Regular cardiac myocyte (primary cell): ENCODE results near the gene SEPHS2. TPM values are rescaled to one million over a fixed set of nuclear protein-coding genes. Genes with fewer than 3 reads are reported as not detected.

Source experiments
- total RNA-seq: library from RNA; depleted of rRNA; stranded (reverse); fragments of >200 nt; gene quantifications from 2 replicates; pipeline ENCODE4 v1.2.3, GENCODE V29; 2014

SEPHS2 gene, protein sequence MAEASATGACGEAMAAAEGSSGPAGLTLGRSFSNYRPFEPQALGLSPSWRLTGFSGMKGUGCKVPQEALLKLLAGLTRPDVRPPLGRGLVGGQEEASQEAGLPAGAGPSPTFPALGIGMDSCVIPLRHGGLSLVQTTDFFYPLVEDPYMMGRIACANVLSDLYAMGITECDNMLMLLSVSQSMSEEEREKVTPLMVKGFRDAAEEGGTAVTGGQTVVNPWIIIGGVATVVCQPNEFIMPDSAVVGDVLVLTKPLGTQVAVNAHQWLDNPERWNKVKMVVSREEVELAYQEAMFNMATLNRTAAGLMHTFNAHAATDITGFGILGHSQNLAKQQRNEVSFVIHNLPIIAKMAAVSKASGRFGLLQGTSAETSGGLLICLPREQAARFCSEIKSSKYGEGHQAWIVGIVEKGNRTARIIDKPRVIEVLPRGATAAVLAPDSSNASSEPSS
- 6.5 and 28.4 TPM in 2 replicates for total RNA-seq

DNA sequence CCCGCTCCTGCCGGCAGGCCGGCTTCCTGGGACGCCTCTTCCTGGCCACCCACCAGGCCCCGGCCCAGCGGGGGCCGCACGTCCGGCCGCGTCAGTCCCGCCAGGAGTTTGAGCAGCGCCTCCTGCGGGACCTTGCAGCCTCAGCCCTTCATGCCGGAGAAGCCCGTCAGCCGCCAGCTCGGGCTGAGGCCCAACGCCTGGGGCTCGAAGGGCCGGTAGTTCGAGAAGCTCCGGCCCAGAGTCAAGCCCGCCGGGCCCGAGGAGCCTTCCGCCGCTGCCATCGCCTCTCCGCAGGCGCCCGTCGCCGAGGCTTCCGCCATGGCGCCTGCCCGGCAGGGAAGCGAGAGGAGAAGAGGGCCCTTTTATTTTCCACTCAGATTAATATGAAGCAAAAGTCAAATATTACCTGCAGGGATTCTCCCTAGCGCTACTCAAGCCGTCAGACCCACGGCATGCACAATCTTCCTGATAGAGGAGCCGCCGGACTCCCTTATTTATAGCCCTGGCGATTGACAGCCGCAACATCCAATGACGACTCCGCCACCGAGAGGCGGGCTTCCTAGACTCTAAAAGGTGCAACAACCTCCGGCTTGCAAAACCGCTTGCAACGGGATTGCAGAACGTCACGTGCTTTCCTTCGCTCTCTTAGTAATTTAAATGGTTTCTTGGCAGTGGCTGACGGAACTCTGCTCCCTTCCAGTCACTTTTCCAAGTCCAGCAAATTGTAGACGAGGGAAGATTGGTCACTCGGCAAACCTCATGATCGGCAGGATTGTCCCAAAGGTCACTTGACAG, at the start of gene SEPHS2:
Gene SEPHS2 (minus strand): TSS at position 467 of the 795 bp plus-strand sequence. CDS start 147 bp downstream, at position 320.

DNA sequence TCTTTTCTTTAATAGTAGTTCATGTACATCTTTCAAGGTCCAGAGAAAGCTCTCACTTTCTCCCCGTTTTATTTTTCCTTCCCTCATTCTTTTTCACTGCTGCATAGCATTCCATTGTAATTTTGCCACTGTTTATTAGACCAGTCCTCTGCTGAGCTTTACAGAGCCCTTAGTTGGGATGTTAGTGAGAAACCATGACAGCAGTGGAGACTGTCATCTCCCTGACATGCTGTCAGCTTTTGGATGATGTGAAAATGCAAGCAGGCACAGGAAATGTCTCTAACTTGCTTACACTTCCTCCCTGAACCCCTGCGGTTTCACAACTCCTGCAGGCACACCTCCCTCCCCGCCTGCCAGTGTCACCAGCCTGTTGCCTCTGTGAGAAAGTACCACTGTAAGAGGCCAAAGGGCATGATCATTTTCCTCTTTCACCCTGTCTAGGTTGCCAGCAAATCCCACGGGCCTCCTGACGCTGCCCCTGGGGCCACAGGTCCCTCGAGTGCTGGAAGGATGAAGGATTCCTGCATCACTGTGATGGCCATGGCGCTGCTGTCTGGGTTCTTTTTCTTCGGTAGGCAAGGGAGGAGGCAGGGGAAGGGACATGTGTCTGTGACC, 26.8 kb upstream of the SEPHS2 start, which contains the start of gene ITGAL:
Gene ITGAL (plus strand): TSS at position 415 of the 615 bp plus-strand sequence. CDS start 96 bp downstream, at position 511.

DNA sequence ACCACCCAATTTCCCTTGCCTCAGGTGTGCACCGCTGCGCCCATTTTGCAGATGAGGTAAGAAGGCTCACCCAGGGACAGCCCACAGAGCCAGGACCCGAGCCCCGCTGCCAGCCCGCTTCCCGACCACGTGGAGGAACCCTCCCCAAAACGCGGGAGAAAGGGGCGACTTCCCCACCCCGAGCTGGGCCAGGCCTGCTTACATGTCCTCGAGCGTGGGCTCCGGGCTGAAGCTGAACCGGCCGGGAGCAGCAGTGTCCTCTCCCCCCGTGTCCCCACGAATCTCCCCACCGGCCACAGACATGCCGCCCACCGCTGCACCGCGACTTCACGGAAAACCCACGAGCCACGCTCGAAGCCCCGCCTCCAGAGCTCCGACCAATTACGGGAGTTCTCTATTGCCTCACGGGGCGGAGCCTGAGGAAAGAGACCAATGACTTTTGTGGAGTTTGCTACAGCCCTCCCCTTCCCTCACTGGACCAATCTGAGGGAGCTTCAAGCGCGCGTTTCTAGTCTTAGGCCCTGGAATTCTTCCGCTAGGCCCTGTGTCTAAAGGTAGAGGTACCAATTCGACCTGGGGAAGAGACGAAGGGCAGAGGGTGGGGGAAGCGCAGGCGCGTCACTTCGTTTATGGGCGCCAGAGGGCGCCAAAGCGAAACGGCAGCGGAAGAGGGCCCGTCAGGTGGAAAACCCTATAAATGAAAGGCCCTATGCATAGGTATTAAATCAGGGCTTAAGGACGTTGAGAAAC, 15.8 kb downstream of the SEPHS2 start, which contains the start of gene DCTPP1:
Gene DCTPP1 (minus strand): TSS at position 353 of the 750 bp plus-strand sequence. CDS start 50 bp downstream, at position 303.

DNA sequence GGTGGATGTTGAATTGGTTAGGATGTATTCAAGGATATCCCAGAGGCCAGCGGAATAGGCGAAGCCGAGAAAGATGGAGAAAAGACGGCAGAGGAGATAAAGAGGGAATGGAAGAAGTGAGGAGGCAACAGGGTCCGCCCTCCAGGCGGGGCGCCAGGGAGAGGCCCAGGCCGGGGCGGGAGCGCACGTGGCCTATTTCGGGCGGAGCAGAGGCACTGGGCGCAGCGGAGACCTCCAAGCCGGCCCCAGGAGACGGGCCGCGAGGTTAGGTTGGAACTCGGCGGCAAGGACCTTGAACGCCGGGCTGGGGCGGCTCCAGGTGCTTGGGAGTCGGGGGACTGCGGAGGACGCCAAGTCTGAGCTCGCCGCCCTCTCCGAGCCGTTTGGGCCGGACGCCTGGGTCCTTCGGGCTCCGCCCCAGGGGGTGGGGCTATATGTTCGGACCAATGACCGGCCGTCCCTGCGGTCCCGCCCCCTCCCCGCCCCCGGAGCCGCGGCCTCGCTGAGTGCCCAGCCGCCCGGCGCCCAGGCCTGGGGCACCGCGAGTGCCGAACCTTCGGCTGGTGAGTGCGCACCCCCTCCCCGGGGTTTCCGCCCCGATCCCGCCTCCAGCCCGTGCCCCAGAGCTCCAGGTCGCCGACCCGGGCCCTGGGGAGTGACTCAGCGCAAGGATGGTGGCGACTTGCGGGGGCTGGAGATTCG, 38.4 kb downstream of the SEPHS2 start, which contains the start of gene ZNF771:
Gene ZNF771 (plus strand): TSS at position 505 of the 702 bp plus-strand sequence. CDS start 448 bp downstream, outside the sequence.

DNA sequence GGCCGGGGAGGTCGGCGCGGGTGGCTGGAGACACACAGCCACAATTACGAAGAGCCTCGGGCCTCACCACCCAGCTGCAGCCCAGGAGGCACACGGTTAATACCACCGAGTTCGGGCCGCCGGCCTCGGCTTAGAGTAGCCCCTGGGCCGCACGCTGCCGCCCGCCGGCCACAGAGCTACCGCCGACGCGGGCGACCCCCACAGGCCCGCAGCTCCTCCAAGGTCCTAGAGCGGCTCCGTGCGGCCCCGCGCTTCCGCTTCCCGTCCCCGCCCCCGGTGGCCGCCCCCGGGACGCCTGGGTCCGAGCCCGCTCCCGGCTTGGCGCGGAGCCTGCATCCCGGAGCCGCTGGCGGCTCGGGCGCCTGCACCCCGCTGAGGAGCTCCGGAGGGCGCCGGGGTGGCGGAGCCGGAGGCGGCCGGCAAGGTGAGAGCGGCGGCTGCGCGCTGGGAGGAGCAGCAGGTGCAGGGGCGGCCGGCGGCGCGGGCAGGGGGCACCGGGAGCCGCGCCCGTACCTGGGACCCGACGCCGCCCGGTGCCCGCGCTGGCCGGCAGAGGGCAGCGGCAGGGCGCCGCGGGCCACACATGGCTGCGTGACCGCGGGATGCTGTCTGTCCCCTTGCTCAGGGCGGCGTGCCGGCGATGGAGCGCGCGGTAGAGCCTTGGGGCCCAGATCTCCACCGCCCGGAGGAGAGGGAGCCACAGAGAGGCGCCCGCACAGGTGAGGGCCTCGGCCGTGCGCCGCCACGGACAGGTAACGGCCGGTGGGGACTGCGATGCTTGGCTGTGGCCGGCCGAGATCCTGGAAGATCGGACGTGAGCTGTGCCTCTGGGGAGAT, 50.3 kb downstream of the SEPHS2 start, which contains the start of gene ZNF48:
Gene ZNF48 (plus strand): TSS at position 266 of the 837 bp plus-strand sequence. CDS start 375 bp downstream, at position 641.

Other genes starting within 250 kb of the SEPHS2 start
- gene SULT1A3, start 246.6 kb downstream of the SEPHS2 start, total RNA-seq, result 1.9 and 2.3 TPM in 2 replicates
- gene NPIPB13, start 197.4 kb downstream of the SEPHS2 start, total RNA-seq, result 0.58 and 1.4 TPM in 2 replicates
- 27.3 and 45.8 TPM in 2 replicates for gene CD2BP2, start 90.6 kb downstream of the SEPHS2 start, total RNA-seq
- gene TBC1D10B, start 75.4 kb downstream of the SEPHS2 start, total RNA-seq, result 19.2 and 38.0 TPM in 2 replicates
- gene MYL11, start 71.1 kb downstream of the SEPHS2 start, total RNA-seq, result not detected in 2 replicates
- not detected in 2 replicates for gene SEPTIN1, start 63.3 kb downstream of the SEPHS2 start, total RNA-seq
- gene ZNF48, start 50.5 kb downstream of the SEPHS2 start, total RNA-seq, result 6.5 and 6.8 TPM in 2 replicates
- gene ZNF771, start 38.3 kb downstream of the SEPHS2 start, total RNA-seq, result 12.7 and 21.1 TPM in 2 replicates
- 10.4 and 38.0 TPM in 2 replicates for gene DCTPP1, start 15.8 kb downstream of the SEPHS2 start, total RNA-seq
- gene ITGAL, start 26.9 kb upstream of the SEPHS2 start, total RNA-seq, result not detected in 2 replicates
- 18.0 and 19.4 TPM in 2 replicates for gene ZNF768, start 80.7 kb upstream of the SEPHS2 start, total RNA-seq
- 8.6 and 10.4 TPM in 2 replicates for gene ZNF747, start 89.0 kb upstream of the SEPHS2 start, total RNA-seq
- gene ZNF764, start 112.5 kb upstream of the SEPHS2 start, total RNA-seq, result 4.2 and 4.4 TPM in 2 replicates
- gene ZNF688, start 125.8 kb upstream of the SEPHS2 start, total RNA-seq, result 5.6 and 12.7 TPM in 2 replicates
- gene ZNF785, start 139.8 kb upstream of the SEPHS2 start, total RNA-seq, result 7.3 and 8.1 TPM in 2 replicates
- 2.3 and 5.2 TPM in 2 replicates for gene ZNF689, start 164.5 kb upstream of the SEPHS2 start, total RNA-seq
- 4.4 and 5.9 TPM in 2 replicates for gene PRR14, start 205.1 kb upstream of the SEPHS2 start, total RNA-seq
- gene FBRS, start 212.6 kb upstream of the SEPHS2 start, total RNA-seq, result 12.1 and 22.0 TPM in 2 replicates